Renal pelvis (tissue), 4 donors: Measurements from ENCODE around the gene CHSY1. TPM values are rescaled to one million over a fixed set of nuclear protein-coding genes. Genes with fewer than 3 reads are reported as not detected.

Experiments used
- DNase-seq: peaks from one replicate; pipeline ENCODE4 v3.0.0-alpha.2; 2013
- polyA plus RNA-seq, 3 donors: library from polyadenylated mRNA; unstranded; fragments of 120-200 nt; gene quantifications; one replicate each; pipeline ENCODE4 v1.2.1, GENCODE V29; 2013; ENCODE audit not compliant: insufficient read length in 3 of 3

The CHSY1 gene
- polyA plus RNA-seq, 3 donors = 41.5 to 44.4 (median 42.5) TPM

DNA sequence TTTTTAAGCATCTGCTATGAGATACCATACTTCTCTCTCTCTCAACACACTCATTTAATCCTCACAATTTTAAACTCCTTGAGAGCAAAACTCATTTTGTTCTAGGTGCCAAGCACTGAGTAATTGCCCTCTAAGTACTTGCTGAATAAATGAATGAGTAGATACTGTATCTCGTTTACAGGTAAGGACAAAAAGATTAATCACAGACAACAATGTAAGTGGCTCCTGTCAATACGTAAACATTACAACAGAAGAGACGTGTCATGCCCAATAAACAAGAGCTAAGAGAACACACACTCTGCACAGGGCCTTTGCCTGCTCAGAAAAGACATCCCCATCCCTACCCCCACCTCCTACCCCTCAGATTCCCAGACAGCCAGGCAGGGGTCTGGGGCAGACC lies 59.8 kb downstream of the CHSY1 start:
- DNase-seq = no peak

DNA sequence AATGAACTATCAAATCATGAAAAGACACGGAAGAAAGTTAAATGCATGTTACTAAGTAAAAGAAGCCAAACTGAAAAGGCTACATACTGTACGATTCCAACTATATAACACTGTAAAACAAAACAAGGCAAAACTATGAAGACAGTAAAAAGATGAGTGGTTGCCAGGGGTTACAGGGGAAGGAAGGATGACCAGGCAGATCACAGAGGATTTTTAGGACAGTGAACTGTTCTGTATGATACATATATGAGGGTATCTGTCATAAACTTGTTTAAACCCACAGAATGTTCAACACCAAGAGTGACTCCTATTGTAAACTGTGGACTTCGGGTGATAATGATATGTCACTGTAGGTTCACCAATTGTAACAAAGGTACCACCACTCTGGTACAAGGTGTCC lies 60.6 kb downstream of the CHSY1 start:
- no peak for DNase-seq

DNA sequence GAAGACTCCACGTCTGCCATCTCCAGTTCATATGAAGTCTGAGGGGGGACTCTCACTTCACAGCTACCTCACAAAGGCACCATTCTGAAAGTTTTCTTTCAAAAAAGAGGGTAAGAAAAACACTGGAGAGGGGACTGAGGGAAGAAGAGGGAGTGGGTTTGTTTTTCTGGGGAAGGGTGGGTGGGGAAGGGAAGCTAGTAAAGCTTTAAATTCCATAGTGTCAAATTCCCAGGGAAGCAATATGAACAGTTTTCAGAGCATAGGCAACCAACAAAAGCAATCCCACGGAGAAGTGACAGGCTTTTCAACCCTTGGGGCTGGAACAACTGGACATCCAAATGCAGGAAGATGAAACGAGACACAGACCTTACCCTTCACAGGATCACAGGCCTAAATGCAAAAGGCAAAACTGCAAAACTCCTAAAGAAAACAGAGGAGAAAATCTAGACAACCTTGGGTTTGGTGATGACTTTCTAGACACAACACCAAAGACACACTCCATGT lies 61.7 kb downstream of the CHSY1 start:
- no peak for DNase-seq

DNA sequence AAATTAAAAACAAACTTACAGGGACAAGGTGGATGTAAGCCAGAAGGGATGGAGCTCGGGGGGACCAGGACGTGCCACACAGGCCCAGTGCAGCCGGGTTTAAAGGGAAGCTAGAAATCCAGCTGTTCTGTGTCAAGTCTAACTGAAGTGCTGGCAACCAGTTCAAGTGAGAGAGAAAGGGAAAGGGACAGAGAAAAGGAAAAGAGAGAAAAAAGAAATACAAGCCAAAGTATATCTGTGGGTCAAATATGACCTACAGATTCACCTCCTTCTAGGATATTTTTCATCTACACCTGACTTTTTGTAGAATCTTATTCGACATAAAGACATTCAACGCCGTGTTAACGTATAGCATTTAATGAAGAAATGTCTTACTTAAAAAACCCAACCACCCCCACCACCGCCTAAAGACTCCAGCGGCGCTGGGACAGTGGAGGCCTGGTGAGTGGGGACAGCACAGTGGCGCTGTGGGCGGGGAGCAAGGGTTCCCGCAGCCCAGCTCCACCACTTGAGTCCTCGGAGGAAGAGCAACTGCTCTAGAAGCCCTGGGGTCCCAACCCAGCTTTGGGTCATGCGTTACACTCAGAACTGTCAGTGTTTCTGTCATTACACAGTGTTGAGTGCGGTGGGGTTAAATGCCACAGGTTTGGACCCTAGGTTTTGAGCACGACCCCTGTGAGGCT lies 62.3 kb downstream of the CHSY1 start:
- no peak for DNase-seq

DNA sequence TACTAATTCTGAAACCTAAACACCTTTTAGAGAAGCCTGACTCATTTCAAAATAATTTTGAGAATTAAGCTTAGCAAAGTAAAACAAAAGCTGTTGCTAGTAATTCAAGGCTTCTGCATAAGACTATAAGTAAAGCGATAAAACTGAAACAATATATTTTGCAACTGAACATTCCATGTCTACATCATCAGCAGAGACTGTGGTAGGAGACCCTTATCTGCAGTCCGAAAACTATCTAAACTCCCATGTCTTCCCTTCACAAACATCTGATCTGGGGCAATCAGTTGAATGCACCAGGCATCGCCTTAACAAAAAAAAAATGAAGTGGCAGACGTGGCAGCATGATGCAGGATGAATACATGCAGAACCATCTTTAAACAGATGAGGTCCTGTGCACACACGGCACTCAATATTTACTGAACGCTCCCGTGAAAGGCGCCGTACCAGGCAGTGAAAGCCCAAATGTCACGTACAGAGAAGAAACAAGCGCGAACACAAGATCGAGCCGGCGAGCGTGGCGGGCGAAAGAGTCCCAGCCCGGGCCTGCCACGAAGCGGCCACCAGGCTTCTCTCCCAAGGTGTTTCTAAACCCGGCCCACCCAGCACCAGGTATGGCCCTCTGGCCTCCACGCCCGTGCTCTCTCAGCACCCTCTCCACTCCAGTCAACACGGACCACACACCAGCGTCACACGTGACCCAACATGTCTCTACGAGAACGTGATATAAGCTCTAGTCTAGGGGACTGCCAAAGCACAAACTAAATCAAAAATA lies 63.0 kb downstream of the CHSY1 start:
- no peak for DNase-seq

DNA sequence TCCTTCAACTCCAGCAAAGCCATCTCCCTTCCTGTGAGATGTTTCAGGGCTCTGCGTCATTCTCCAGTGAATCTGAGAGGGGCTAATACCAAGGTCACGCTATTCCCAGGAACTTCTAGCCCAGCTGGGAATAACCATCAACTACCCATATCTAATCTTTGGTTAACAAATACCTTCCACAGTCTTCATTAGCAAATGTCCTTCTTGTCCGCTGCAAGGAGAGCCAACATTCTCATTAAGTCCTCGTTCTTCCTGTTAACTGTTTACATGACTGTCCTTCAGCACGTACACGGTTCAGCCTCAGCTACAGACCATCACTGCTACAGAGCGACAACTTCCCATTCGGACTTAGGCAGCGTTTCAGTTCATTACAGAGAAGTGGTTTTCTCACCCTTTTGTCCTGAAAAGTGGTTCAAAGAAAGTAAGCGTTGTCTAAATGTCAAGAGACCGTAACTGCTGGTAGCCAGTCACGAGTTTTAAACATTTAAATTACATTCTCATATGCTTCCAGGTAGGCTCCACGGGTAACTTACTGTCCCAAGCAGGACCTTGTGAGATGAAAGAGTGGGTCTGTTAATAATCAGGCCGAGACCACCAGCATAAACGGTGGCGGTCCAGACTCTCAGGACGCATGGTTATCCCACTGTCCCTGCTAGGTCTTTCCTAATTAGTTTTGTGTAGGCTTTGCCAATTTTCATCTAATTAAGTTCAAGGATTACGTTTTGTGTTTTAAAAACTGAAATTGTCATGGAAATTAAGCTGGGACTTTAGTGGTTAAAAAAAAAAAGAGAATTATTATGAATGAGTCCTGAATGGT lies 63.8 kb downstream of the CHSY1 start:
- DNase-seq = no peak

DNA sequence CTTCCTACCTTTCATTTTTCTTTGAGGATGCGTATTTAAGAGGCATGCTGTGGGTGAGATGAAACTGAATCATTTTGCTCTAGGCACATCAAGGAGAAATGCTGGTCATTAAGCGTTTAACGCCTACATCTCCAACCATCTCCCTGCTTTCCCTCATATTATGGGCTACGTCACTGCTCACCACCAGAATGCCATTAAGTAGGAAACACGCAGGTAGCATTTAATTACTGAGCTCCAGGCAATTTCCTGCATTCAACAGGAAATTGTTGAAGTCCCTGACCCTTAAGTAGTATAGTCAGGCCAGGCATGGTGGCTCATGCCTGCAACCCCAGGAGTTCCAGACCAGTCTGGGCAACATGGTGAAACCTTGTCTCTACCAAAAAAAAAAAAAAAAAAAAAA lies 66.1 kb downstream of the CHSY1 start:
- DNase-seq = no peak

DNA sequence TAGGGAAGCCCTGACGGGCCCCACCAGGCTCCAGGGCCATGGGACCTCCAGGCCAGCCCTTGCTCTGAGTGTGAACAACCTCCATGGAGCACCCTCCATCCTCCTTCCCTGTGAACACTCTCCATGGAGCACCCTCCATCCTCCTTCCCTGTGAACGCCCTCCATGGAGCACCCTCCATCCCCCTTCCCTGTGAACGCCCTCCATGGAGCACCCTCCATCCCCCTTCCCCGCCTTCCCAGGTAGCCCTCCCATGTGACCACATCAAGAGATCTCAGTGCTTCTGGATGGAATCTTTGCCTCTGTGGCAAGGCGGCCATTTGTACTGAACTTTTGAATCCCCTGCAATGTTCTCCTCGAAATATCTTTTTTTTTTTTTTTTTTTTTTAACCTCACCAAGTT lies 66.5 kb downstream of the CHSY1 start:
- DNase-seq = no peak

DNA sequence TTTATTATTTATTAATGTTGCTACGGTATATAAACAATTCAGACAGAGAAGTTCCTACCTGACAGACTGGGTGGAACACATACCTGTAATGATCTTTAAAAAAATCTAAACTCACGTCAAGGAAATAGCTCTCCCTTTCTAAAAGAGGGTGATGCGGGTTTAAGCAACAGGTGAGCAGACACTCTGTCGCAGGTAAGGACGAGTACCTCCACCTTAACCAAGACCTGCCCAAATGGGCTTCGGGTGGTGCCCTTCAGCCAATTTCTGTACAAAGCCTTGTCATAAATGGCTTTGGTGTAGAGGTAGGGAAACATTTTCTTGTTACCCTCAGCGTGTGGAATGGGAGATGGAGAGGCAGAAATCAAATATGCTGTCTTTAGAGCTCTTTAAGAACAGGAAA lies 67.0 kb downstream of the CHSY1 start:
- no peak for DNase-seq

DNA sequence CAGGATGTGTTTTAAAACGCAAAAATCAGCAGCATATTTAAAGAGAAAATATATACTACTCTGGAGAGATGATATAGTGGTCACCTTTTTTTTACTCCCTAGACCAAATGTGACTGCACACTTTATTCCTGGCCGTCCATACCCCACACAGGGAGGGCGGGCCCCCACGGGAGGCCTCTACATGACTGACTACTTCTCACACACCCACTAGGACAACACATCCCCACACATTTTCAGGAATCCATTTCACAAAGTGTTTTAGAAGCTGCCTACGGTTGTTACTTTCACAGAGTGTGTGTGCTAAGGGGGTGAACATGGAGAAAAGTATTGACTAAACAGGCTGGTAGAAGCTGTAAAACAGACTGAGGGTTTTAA lies 67.9 kb downstream of the CHSY1 start:
- DNase-seq = no peak

DNA sequence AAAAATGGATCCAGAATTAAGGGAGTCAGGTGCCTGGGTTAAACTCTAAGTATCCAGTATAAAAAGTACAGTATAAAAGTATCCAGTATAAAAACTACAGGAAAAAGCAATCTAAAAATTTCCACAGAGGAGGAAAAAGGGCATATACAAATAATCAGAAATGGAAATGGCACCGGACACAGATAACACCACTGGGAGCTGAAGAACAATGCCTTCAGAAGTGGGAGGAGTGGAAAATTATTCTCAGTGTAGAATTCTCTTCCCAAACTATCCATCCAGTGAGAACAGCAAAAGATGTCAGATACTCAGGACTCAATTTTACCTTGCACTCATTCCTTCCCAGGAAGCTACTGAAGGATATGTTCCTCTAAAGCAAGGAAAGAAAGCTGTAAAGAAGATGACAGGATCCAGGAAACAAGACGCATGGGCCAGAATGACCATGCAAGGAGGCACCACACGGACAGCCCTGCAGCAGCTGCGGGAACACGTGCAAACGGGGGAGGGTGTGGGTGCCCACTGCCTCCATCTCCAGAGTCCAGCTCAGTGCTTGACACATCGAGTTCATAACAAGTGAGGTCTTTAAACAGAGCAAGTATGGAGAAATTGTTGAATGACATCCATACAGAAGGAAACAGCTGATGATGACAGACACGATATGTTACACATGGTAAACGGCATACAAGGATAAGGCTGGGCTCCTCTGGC lies 68.5 kb downstream of the CHSY1 start:
- no peak for DNase-seq

DNA sequence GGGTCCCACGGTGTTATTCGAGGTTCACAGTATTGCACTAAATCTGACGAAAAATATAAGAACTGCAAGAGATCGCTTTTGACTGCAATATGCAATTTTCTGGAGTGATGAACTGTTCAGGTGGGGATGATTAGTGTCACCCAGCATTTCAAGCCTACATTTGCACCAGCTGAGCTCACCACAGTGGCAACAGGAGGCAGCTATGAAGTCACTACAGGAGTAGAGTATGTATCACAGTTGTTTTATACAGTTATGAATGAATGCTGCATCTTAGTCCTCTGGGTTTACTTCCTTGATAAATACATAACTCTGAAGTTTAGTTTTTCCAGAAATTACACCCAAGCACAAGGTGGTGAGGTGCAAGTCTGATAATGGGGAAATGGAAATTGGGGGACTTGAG lies 69.6 kb downstream of the CHSY1 start:
- no peak for DNase-seq

DNA sequence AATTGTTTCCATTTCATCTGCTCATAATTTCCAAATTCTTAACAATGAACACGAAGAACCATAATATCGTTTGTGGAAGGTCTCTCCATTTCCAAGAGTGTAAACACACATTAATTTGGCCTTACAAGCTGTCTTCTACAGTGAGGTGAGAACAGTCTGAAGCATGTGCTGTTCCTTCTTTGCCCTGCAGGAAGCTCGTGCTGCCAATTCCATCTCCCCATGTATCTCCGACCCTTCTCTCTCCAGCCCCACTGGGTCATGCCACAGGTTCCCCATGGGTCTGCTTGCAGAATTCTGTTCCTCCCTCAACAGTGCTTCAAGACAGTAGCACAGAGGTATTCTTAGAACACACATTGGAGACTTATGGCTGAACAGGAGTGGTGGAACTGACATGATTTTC lies 70.5 kb downstream of the CHSY1 start:
- no peak for DNase-seq

DNA sequence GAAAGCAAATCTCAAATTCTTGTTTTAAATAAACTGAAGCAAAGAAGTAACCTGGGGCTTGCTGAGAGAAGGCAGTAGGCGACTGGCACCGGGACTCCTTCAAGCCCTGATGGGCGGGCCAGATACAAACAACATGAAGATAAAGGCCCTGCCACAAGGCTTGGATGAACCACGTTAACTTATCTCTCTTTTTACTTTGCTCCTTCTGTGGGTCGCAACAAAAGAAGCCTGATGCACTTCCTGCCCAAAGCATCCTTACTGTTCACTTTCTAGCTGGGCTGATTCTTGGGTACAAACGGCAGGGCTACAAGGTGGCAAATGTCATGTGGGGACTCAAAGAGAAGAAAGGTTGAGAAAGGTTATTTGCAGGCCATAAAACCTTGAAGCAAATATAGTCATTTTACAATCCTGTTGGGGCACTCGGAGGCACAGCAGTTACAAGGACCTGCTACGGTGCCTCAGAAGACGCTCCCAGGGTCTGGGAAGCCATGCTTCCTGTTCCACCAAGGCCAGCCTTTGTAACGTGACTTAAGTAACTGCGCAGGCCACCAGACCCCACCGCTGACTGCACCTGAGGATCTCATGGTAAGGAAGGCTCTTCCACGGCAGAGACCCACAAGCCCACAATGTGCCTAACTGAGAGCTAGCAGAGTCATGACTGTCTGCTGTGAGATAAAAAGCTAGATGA lies 71.1 kb downstream of the CHSY1 start:
- no peak for DNase-seq

DNA sequence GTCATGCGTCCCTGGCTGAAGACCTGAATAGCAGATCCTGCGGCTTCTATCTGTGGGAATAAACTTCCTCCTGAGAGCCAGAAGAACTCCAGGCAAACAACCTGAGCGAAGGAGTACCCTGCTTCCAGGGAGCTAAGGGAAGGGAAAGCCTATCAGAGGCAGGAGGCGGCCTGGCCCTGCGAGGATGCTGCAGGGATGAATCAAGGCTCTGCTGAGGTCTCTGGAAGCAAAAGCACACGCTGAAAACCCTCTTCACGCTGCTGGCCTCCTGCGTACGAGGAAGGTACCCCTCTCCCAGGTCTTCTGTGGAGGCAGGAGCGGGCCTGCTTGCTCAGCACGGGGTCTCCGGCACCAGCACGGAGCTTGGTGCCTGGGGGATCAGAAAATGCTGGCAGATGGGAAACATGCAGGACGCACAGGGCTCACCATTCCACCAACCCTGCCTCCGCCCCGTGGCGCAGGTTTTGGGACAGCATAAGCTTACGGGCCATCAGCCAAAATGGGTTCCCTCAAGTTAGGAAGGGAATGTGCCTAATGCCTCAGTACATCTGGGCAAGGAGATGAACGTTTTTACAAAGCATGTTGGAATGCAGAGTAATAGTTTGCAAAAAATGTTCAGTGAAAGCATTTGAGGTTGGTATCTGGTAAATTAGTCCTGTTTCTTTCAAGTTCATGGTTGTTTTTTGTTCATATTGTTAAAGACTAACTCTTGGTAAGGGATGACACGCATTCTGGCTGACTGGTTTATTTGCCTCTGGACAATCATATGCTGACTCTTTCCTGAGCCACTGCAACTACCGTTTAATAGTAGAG lies 72.3 kb downstream of the CHSY1 start:
- DNase-seq = no peak

DNA sequence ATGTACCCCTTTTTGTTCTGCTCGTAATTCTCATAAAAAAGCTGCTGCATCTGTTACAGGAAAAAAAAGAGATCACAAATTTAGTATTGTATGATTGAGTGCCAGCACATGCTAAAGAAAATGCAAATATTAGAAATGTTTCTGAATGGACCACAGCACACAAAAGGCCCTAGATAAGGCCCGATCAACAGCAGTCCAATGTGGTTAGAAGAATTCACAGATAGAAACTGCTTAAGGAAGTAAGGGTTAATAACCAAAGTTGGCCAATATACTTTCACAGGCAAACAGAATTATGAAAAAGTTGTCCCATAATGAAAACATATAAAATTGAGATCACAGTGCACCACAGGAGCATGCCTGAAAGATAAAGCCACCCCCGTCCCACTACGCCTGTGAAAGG lies 72.9 kb downstream of the CHSY1 start:
- no peak for DNase-seq

DNA sequence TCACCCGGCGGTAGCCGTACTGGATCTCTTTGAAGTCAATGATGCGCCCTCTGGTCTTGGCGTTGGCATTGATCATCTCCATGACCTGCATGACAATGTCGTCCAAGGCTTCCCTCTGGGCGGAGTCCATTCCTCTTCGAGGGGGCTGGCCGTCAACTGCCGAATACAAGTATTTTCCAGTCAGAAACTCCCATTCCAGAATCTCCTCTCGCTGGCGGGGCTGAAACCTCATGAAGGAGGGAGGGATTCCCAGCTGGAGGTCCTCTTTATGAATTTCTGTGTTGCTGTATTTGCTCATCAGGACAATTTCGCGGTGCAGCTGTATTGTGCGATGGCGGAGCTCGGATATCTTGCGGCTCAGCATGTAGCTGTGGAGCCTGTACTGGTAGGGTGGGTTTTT lies 73.4 kb downstream of the CHSY1 start:
- no peak for DNase-seq

DNA sequence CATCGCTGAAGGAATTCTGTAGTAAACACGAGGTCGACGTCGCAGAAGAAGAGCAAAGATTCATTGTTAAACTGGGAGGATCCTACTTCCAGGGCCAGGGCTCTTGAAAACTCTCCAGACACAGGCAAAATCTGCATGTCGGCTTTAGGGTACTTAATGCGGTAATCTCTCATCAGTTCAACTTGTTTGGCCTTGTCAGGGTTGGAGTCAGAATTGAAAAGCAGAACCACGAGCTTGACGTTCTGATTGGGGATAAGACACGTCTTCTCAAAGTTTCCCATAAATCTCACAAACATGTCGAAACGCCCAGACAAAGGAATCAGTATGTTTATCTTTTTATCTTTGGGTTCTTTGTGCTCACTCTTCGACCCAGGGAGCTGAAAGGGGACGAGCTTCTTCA lies 74.0 kb downstream of the CHSY1 start:
- DNase-seq = no peak

DNA sequence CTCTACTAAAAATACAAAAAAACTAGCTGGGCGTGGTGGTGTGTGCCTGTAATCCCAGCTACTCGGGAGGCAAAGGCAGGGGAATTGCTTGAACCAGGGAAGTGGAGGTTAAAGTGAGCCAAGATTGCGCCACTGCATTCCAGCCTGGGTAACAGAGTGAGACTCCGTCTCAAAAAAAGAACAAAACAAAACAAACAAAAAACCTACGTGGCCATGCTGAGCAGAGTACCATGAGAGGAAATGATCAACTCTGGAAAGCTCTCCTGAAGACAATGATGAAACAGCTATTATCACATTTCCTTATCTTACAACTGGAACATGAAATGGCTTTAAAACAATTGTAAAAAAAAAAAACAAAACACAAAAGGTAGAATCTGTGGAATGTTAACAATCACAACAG lies 75.2 kb downstream of the CHSY1 start:
- DNase-seq = no peak

DNA sequence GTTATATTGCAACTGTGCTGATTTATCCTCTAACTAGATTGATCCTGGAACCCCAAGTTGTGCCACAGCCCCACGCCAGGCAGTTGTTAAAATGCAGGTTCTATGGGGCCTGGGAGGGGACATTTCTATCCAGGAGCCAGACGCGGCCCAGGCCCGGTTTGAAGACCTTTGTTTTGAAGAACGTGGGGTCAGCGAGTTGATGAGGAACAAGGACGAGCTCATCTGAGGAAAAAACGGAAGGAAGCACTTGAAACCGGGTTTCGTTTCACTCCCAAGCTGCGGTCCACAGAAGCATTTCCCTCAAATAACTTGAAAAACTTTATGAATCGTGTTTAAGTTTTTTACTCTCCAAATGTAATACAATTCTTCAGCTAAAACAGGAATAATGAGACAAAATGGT lies 76.4 kb downstream of the CHSY1 start:
- DNase-seq = no peak
